HPDE6-E6E7 (cell line): ENCODE measurements around the gene NDFIP1.

Experiments
- DNase-seq: peaks from one replicate; pipeline ENCODE4 v3.0.0; 2011; ENCODE audit warnings: missing footprints; ENCODE audit errors: extremely low spot score

The NDFIP1 gene

GRCh38 chr5:142119051-142119625 lies 10.6 kb downstream of the NDFIP1 start:
- no peak for DNase-seq

- DNase-seq: no peak
Measured at GRCh38 chr5:142120247-142120935, 11.8 kb downstream of the NDFIP1 start.

GRCh38 chr5:142122121-142122520 lies 13.5 kb downstream of the NDFIP1 start:
- DNase-seq: no peak

- no peak for DNase-seq
Measured at GRCh38 chr5:142125378-142125777, 16.8 kb downstream of the NDFIP1 start.

- no peak for DNase-seq
Measured at GRCh38 chr5:142125963-142126362, 17.4 kb downstream of the NDFIP1 start.

GRCh38 chr5:142128675-142129208 lies 20.2 kb downstream of the NDFIP1 start:
- DNase-seq: no peak

- no peak for DNase-seq
Measured at GRCh38 chr5:142129446-142130066, 21.0 kb downstream of the NDFIP1 start.

GRCh38 chr5:142131394-142131793 lies 22.8 kb downstream of the NDFIP1 start:
- DNase-seq: no peak

GRCh38 chr5:142132916-142133315 lies 24.3 kb downstream of the NDFIP1 start:
- DNase-seq: no peak

- no peak for DNase-seq
Measured at GRCh38 chr5:142133330-142134206, 25.0 kb downstream of the NDFIP1 start.

GRCh38 chr5:142134331-142135010 lies 25.9 kb downstream of the NDFIP1 start:
- no peak for DNase-seq

GRCh38 chr5:142141463-142141862 lies 32.9 kb downstream of the NDFIP1 start:
- no peak for DNase-seq

GRCh38 chr5:142143878-142144277 lies 35.3 kb downstream of the NDFIP1 start:
- DNase-seq: peak; percentile 34

GRCh38 chr5:142145106-142145900 lies 36.7 kb downstream of the NDFIP1 start:
- DNase-seq: peak; percentile 62

GRCh38 chr5:142149363-142149762 lies 40.8 kb downstream of the NDFIP1 start:
- no peak for DNase-seq

- DNase-seq: no peak
Measured at GRCh38 chr5:142150431-142150830, 41.9 kb downstream of the NDFIP1 start.

- DNase-seq: no peak
Measured at GRCh38 chr5:142151436-142152383, 43.1 kb downstream of the NDFIP1 start.

- DNase-seq: no peak
Measured at GRCh38 chr5:142152384-142152732, 43.8 kb downstream of the NDFIP1 start.

GRCh38 chr5:142153674-142154448 lies 45.3 kb downstream of the NDFIP1 start:
- no peak for DNase-seq
